Right lobe of liver (tissue), 4 donors: ENCODE measurements around the gene GAS6.

ENCODE experiments used
- CTCF ChIP-seq, 4 donors: fragments of 200-600 bp in 3 of 4; fragments of 450-650 bp in 1 of 4; IDR thresholded peaks; one replicate each; pipeline versions ENCODE4 v1.5.1 to v1.8.0; 2016 to 2022; ENCODE audit warnings: antibody characterized with exemption in 4 of 4, mild to moderate bottlenecking in 2 of 4
- POLR2A ChIP-seq: fragments of 450-650 bp; IDR thresholded peaks from one replicate; pipeline ENCODE4 v1.6.1; 2017; ENCODE audit warnings: antibody characterized with exemption, mild to moderate bottlenecking
- donor health status: DM: no; HTN: no; CAD: no.
- donor health status: DM: no; HTN: no; CAD: no.
- donor health status: DM: no; HTN: yes; CAD: no.

DNA sequence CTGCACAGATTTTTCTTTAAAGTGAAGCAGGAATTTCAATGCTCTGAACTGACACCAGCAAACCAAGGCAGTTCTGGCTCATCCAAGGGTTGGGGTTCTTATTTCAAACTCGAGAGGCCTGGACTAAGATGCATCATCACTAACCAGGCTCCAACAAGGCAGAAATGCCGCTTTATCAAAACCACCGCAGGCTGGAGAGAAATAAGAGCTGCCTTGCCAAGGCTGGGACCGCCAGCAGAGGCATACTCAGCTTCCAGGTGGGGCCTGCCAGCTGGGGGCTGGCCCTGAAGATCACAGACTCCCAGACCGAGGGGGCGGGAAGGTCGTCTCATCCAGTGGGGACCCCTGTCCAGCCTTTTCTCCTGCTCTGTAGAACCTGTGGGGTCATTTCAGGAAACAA lies 37.4 kb upstream of the GAS6 start:
- TF ChIP-seq CTCF (IDR thresholded peaks at IDR 0.05) (no peak), POLR2A (no peak)
